AG04449 (cell line): ENCODE results near the gene DGKB.

Experiments
- CTCF ChIA-PET: fragments of 350-600 bp; formaldehyde crosslinking; extraction: SDS; loops from one replicate; lab custom pipeline; 2021; ENCODE audit warnings: antibody characterized with exemption; lab: Yijun Ruan, JAX
- POLR2A ChIA-PET: fragments of 400-600, 350-600 bp; formaldehyde crosslinking; extraction: SDS; loops from one replicate; lab custom pipeline; 2020; ENCODE audit warnings: antibody characterized with exemption, inconsistent platforms; lab: Yijun Ruan, JAX
- DNase-seq: peaks from one replicate; pipeline ENCODE4 v3.0.0-alpha.2; 2010; ENCODE audit warnings: low read depth, low spot score
- H3K4me3 ChIP-seq: 2 replicates; pipeline ENCODE4 v1.5.1; 2011; ENCODE audit warnings: low read depth, mild to moderate bottlenecking, control low read depth, low read length
- CTCF ChIP-seq: IDR thresholded peaks from one replicate; pipeline ENCODE4 v1.5.1; 2011; ENCODE audit warnings: mild to moderate bottlenecking, moderate library complexity, low read length, control low read depth, inconsistent platforms; ENCODE audit not compliant: insufficient read depth; ENCODE audit errors: missing control alignments

DGKB gene

GRCh38 chr7:14805105-14805719, 97.3 kb downstream of the DGKB start:
- no peak for DNase-seq
- CTCF ChIA-PET, result interaction anchor here (1.1 kb wide), 1 partner anchor 11 kb away, joined by 3 read pairs; no protein-coding TSS in a partner anchor
- H3K4me3 ChIP-seq, result no peak overlapping the region
- TF ChIP-seq CTCF, result no peak
- POLR2A ChIA-PET, result no interaction called here

GRCh38 chr7:14800664-14801063, 101.9 kb downstream of the DGKB start:
- no peak for TF ChIP-seq CTCF
- CTCF ChIA-PET, result interaction anchor here (0.9 to 1.3 kb wide), 2 partner anchors 18 to 29 kb away, joined by 3 read pairs; no protein-coding TSS in a partner anchor
- no peak for DNase-seq
- H3K4me3 ChIP-seq, result no peak overlapping the region
- POLR2A ChIA-PET, result no interaction called here

DNA sequence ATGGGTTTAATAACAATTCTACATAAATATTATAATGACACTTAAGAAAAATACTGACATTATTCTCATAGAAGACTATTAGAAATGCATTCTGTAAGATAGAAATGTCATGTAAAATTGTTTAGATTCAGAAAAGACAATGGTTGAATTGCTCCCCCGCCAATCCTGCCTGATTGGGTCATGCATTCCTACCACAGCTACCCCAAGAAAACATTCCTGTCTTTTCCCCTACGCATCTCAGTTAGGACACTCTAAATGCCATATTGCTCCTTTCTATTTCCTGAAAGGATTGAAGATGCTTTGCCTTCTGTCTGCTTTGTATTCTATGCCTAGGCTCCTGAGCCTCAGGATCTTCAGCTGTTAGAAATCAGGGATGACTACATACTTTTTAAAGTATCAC, 109.4 kb downstream of the DGKB start:
- ChIA-PET CTCF (no interaction called here), POLR2A (no interaction called here)
- no peak overlapping the region for H3K4me3 ChIP-seq
- no peak for TF ChIP-seq CTCF
- no peak for DNase-seq

DNA sequence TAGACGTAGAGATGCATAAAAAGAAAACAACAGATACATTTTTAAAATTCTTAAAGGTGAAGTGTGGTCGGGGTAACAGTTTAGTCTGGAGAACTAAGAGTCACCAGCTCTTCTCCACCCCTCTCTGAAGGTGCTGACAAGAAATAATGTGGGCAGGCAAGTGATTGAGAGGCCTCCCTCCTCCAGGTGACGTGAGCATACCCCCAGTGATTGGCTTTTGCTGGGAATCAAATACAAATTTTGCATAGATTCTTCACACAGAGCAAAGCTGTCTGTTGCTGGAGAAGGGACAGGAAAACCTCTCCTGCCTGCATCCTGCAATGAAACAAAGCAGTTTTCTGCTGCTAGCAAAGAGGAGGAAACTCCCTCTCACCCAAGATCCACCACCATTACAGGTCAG, 115.0 kb downstream of the DGKB start:
- ChIA-PET POLR2A (no interaction called here), CTCF (interaction anchor here (0.6 to 0.9 kb wide), 2 partner anchors 20 to 229 kb away, joined by 3 to 4 read pairs; no protein-coding TSS in a partner anchor)
- no peak for DNase-seq
- no peak for TF ChIP-seq CTCF
- no peak overlapping the region for H3K4me3 ChIP-seq

DNA sequence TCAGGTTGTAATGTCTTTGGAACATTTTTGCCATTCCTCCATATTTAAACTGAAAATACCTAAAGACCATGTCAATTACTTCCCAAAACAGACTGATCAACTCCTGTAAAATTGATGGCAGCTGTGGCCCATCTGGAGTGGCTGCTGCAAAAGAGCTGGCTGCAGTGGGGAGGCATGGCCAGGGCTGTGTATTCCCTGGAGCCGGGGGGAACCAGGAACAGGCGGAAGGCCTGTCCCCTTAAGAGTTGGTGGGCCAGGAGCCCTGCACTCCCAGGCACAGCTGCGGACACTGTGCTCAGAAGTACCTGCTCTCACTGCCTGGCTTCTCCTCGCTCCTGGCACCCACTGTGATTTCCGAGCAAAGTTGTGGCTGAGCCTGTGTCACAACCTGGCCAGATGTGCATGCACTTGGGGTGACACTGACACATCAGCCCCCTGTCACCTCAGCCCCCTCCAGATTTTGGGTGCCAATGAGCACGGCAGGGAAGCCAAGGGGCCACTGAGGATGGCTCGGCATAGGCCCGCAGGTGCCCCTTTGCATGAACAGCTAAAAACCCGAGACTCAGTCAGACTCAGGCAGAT, 116.1 kb downstream of the DGKB start:
- H3K4me3 ChIP-seq, result no peak overlapping the region
- CTCF ChIA-PET, result no interaction called here
- no peak for DNase-seq
- POLR2A ChIA-PET, result no interaction called here
- no peak for TF ChIP-seq CTCF

- ChIA-PET POLR2A (no interaction called here), CTCF (no interaction called here)
- H3K4me3 ChIP-seq, result no peak overlapping the region
- no peak for DNase-seq
- no peak for TF ChIP-seq CTCF
Observed at GRCh38 chr7:14777806-14778205, 124.7 kb downstream of the DGKB start.
